Stimulated activated CD4-positive, alpha-beta T cell treated with anti-CD3 and anti-CD28 coated beads, Interleukin-2, amount 100 ng/mL, for 24 hours (primary cell): ENCODE results near the gene SLC16A10.
"Not testable (repeated sequence)": the region's sequence is repeated elsewhere in the genome, so short reads cannot be mapped to it uniquely, and the experiment has no call there.

Experiments
- DNase-seq, 2 donors: peaks; one replicate each; pipeline ENCODE4 v3.0.0-alpha.2; 2020

SLC16A10 gene

DNA sequence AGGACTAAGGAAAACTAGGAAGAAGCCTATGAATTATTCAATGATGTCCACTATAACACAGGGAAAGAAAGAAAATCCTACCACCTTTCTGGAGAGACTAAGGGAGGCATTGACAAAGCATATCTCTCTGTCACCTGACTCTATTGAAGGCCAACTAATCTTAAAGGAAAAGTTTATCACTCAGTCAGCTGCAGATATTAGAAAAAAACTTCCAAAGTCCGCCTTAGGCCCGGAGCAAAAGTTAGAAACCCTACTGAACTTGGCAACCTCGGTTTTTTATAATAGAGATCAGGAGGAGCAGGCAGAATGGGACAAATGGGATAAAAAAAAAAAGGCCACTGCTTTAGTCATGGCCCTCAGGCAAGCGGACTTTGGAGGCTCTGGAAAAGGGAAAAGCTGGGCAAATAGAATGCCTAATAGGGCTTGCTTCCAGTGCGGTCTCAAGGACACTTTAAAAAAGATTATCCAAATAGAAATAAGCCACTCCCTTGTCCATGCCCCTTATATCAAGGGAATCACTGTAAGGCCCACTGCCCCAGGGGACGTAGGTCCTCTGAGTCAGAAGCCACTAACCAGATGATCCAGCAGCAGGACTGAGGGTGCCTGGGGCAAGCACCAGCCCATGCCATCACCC is 47.0 kb downstream of the SLC16A10 start:
- DNase-seq, result not testable (repeated sequence)

DNA sequence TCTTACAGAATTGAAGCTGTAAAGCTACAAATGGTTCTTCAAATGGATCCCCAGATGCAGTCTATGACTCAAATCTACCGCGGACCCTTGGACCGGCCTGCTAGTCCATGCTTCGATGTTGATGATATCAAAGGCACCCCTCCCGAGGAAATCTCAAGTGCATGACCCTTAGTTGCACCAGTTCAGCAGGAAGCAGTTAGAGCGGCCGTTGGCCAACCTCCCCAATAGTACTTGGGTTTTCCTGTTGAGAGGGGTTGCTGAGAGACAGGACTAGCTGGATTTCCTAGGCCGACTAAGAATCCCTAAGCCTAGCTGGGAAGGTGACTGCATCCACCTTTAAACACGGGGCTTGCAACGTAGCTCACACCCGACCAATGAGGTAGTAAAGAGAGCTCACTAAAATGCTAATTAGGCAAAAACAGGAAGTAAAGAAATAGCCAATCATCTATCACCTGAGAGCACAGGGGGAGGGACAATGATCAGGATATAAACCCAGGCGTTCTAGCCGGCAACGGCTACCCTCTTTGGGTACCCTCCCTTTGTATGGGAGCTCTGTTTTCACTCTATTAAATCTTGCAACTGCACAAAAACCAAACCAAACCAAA is 50.3 kb downstream of the SLC16A10 start:
- not testable (repeated sequence) for DNase-seq

DNA sequence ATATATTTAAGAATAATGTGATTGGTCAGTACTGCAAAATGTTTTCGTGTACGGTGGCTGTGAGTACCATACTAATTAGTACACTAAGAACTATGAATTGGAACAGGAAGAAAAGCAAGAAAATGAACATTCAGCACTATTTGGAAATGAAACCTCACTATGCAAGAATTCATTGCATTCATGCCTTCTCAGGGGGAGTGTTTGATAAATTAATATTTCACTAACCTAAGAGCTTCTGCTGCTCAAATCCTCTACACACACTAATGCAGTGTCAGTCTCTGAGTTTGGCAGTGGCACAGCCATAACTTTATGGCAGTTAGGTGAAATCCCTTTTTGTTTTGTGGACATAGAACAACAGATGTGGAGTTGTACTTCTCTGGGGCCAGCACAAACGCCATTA is 60.1 kb downstream of the SLC16A10 start:
- no peak for DNase-seq

DNA sequence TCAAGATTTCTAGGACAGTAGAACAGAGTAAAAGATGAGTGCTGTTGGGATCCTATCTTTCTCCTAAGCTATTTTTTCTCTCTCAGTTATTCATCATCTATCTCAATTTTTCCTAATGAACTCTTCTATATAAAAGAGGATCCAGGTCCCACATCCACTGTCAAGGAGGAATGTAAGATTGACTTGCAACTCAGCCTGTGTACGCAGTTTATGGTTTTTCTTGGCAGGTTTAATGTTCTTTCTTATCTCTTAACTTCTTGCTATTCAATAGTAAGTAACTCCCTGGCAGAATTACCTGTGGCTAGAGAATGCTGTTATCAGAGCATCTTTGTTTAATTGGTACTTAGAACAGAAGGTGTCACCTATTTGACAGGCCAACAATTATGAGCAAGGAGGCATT is 60.8 kb downstream of the SLC16A10 start:
- DNase-seq, result no peak

DNA sequence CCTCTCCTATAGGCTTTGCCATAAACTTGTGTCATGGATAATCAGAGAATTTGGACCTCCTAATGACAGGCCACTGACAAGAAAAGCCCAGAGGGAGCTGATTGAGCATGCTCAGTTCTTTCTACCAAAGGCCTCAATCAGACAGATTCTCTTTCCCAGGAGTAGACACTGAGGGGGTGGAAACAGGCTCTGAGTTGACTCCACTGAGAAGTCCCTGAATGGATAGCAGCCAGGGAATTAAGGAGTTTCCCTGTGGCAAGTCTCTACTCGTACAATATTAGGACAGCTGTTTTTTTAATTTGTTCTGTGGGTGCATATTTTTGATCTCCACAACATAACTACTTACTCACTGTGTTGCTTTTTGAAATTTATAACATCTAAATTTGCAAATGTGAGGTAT is 63.3 kb downstream of the SLC16A10 start:
- no peak for DNase-seq

DNA sequence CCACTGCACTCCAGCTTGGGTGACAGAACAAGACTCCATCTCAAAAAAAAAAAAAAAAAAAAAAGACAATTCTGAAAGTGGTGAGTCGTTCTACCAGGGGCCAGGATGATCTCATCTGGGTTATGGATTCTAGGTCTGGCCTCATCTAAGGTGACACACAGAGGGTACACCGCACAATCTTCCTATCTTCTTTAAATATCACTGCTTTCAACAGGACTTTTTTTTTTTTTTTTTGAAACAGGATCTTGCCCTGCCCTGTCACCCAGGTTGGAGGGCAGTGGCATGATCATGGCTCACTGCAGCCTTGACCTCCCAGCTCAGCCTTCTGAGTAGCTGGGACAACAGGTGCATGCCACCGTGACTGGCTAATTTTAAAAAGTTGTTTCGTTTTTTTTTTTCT is 67.7 kb downstream of the SLC16A10 start:
- peak; percentile 13 to 28 for DNase-seq

DNA sequence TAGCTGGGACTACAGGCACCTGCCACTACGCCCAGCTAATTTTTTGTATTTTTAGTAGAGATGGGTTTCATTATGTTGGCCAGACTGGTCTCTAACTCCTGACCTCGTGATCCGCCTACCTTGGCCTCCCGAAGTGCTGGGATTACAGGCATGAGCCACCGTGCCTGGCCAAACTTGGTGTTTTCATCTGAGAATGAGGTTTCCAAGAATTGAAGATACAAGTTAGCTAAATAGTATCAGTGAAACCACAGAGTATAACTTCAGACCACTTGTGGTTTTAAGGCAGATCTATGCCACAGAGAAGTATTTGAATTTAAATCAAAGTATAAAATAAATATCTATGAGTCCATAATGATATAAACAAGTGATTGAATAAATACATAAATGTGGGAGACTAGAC is 70.1 kb downstream of the SLC16A10 start:
- DNase-seq, result peak in 1 of 2 donors; percentile 22

DNA sequence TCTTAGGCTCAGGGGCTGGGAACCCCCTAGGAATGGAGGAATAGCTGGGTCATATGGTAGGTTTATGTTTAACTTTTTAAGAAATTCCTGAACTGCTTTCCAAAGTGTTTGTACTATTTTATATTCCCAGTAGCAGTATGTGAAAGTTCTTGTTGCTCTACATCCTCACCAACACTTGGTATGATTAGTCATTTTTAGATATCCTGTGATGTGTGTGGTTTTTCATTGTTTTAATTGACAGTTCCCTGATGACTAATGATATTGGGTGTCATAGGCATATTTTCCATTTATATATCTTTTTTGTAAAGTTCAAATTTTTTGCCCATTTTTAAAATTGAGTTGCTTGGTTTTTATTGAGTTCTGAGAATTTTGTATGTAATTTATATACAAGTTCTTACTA is 72.3 kb downstream of the SLC16A10 start:
- DNase-seq, result no peak

DNA sequence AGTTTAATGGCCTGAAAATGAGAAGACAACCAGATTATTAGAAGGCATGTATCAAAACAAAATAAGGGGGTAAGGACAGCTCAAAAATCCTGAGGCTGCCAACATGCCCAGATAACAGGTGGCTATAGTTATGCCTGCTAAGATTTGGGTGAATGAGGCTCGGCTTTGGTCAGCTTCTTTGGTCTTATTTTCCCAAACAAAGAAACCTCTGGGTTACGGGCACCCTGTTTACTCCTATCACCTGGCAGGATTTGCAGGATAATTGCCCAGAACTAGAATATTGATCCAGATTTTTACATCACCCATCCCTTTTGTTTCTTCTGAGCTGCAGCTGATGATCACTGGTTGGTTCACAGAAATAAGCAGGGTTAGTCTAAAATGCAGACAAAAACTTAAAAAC is 74.3 kb downstream of the SLC16A10 start:
- no peak for DNase-seq

DNA sequence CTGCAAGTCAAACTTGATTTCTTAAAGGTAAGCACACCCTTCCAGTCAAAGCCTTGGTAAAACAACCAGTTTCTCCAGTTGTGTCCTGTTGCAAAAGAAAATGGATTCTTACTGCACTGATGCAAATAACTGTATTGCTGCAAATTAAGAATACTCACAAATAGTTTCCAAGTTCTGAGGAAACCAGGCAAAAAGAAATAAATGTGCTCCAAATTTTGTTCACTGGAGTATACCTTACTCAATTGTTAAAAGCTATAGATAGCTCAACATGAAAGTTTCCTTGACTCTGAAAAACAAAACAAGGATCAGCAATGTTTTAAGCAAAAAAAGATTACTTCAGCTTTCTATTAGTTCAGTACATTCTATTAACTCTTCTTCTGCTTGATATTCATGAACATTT is 75.2 kb downstream of the SLC16A10 start:
- no peak for DNase-seq

DNA sequence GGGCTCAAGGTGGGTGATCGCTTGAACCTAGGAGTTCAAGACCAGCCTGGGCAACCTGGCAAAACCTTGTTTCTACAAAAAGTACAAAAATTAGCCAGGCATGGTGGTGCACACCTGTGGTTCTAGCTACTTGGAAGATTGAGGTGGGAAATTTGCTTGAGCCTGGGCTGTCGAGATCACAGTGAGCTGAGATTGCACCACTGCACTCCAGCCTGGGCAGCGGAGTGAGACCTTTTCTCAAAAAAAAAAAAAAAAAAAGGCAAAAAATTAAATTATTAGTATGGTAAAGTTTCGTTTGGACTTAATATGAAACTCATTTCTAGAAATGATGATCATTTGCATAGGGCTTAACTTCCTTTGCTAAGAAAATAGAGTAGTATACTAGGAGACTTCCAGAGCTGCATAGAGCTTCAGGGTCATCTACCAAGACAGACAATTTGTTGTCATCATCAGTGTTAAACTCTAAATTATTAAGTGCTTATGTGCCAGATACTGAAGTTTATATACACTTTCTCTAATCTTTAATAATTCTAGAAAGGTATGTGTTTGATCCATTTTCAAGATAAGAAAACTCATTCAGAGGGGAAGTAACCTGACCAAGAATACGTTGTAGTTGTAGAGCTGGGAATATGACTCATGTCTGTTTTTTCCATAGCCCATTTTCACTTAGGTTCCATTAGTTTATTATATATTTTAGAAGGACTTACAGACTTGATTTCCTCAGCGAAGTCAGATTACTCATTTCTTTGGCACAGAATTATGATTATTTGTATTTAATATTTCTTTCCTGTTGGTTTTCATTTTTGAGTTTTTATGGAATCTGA is 84.5 kb downstream of the SLC16A10 start:
- DNase-seq, result no peak

DNA sequence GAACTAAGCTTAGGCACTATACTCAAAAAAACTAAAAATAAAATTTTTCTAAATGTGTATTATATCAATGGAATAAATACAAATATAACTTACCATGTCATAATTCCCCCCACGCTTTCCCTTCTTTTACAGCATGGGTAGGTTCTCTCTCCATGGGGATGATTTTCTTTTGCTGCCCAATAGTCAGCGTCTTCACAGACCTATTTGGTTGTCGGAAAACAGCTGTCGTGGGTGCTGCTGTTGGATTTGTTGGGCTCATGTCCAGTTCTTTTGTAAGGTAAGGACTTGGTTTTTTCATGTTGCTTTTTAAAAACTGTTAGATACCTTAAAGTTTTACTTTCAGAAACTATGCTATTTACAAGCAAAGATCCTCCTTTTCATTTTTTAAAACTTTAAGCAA is 85.3 kb downstream of the SLC16A10 start:
- DNase-seq, result no peak

DNA sequence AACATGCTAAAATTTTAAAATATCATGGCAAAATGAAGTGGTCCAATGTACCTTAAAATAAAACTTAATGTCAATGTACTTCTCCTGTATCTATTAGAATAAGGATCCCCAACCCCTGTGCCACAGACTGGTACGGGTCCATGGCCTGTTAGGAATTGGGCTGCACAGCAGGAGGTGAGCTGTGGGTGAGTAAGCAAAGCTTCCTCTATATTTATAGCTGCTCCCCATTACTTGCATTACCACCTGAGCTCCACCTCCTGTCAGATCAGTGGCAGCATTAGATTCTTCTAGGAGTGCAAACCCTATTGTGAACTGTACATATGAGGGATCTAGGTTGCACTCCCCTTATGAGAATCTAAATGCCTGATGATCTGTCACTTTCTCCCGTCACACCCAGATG is 86.0 kb downstream of the SLC16A10 start:
- DNase-seq, result no peak

DNA sequence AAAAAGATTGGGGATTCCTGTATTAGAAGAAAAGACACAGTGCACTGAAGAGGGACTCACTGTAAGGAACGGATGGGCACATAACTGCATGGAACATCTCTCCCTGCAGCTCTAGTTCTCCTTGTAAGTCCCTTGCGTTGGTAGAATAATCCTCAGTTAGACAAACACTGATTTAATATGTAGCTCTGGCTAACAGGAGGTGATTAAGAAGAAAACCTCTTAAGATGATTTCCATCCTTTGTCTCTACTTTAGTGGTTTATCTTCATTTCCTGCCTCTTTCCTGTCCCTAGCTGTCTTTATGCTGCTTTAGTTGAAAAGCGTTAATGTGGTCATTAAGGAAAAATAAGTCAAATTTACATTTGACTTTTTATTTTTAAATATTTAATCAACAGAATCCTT is 86.6 kb downstream of the SLC16A10 start:
- no peak for DNase-seq

DNA sequence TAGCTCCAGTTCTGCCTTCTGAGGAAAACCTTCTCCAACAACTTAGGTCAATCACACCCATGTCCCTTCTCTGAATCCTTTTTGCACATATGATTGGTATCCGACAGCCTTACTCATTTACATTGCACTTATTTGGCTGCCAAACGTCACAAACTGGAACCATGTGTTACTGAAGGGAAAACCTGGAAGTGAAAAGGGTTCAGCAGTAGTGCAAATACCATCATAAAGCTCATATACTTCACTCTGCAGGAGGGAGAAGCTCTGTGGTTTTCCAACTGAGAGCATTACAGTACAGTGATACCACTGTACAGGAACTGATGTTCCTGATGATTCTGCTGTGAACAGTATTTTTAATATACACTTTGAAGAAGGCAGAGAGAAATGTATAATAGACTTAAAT is 87.8 kb downstream of the SLC16A10 start:
- no peak for DNase-seq

DNA sequence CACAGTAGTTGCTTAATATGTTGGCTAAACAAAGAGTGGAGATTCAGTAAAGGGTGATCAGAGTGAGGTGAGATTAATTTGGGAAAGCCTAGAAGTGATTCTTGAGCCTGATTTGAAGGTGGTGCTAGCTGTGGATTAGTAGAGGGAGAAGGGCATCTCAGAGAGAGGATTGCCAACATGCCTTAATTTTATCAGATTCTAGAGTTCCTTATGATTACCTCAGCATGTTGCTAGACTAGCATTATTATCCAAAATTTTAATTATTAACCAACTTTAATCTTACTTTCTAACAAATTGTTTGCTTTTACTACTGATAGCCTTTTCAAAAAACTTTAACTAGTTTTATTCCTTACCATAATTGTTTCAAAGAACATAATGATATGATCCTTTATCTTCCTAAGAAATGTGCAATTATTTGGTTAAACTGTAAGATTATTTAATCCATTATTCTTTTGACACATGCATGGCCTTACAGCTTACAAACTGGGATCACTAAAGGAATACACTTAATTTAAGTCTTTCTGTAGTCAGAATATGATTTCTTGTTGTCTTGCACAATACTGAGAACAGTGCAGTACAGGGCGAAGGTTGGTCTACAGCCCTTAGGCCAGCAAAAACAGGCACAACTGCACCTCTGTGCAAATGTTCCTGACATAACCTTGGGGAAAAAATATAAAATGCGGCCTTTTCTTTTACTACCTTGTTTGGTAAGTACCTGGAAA is 88.9 kb downstream of the SLC16A10 start:
- DNase-seq, result no peak

DNA sequence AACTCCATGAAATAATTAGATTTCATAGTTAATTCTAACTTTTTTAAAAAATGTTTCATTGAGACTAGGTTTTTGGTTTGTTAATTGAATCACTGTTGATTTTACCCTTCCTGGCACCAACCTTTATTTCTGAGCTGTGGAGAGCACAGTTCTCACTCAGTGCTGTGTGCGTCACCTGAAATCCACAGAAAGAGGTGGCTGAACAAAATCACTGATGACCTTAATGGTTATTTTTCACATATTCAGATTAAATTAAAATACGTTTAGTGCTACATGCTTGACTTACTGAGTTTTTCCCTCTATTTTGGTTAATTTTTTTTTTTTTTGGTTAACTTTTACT is 89.4 kb downstream of the SLC16A10 start:
- DNase-seq, result no peak

DNA sequence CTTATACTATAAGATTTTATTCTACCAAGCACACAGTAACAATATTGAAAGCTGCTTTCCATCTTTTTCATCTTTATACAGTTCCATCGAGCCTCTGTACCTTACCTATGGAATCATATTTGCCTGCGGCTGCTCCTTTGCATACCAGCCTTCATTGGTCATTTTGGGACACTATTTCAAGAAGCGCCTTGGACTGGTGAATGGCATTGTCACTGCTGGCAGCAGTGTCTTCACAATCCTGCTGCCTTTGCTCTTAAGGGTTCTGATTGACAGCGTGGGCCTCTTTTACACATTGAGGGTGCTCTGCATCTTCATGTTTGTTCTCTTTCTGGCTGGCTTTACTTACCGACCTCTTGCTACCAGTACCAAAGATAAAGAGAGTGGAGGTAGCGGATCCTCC is 89.8 kb downstream of the SLC16A10 start:
- no peak for DNase-seq

DNA sequence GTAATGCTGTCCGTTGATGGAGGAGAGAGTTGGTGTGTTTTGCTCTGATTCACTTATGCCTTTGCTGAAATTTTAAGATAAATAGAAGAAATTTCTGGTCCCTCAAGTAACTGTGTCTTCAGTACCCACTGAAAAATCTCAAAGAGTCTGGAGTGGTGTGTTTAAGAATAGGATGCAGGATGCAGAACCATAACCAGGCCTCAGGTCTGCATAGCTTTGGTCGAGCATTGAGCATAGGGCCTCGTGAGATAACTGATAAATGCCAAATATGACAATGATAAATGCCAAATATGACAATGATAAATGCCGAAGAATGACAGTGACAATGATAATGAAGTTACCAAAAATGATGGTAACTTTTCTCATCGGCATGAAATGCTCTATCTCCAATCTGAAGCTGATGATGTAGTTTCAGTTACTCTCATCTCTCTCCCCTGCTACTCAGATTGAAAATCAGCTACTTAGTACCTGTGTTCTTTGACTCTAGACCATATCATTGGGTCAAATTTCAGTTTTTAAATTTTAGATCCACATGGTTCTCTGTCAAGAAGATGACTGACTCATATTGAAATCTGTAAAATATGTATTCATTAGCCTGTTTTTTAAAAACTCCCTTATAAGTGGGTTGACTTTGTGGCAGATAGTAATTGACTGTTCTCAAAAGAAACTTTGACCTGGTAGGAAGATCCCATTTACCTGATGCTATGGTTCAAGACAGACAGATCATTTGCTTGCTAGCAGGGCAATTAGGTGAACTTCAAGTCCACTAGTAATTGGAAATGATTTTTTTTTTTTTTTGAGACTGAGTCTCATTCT is 96.6 kb downstream of the SLC16A10 start:
- DNase-seq, result no peak

DNA sequence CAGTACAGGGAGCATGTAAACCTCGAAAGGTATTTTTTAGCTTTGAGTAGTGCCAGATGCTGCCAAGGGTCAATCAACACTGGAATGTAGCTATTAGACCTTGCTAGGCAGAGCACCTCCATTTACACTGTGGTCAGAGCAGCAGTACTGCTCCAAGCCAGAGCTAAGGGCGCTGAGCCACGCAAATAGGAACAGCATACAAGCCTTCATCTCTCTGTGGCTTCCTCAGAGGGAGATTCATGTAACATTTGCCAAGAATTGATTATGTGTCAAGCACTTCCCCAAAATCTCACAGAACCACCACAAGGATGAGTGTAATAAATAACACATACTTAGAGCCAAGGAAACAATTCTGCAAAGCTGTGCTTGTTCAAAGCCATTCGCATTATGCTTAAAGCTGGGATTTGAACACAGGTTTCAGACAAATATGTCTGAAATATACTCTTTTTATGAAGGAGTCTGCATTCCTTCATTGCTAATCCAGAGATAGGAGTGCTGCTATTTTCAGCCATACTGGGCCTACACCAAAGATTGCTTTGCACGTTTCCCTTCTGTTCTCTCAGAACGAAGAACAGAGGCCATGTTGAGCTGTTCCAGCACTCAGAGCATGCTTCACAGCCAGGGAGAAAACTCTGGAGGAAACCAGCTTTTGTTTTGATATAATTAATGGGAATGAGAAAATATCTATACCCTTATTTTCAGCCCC is 97.7 kb downstream of the SLC16A10 start:
- DNase-seq, result no peak

DNA sequence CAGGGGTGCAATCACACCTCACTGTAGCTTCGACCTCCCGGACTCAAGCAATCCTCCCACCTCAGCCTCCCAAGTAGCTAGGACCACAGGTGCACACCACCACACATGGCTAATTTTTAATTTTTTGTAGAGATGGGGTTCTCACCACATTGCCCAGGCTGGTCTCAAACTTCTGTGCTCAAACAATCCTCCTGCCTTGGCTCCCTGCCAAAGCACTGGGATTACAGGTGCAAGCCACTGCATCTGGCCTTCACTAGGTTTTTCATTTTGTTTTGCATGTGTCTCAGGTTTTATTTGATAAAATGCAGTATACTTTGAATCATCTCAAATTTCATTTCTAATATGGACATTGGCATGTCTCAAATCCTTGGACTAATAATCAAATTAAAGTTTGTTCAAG is 98.7 kb downstream of the SLC16A10 start:
- DNase-seq, result no peak

DNA sequence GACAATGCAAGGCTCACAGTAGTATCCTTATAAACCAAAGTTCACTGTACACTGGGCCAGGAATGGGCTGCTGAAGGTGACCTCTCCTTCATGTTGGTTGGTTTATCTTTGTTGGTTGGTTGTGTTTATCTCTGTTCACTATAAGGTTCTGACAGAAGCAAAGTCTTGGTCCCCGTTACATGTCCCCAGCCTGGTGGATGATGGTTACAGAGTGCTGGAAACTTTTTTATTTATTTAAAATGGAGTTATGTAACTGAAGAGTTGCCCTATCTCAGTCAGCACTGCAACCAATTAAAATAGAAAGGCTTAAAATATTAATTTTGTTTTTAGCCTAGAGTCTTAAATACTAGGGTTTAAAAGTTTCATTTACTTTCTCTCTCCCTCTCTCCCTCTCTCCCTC is 100.6 kb downstream of the SLC16A10 start:
- DNase-seq, result no peak
